Cerebellar nuclear complex (tissue), 1 donor: ENCODE results near the gene TBXT.
"Not testable (repeated sequence)": the region's sequence is repeated elsewhere in the genome, so short reads cannot be mapped to it uniquely, and the experiment has no call there.

Source experiments
- DNase-seq, 2 experiments: peaks; one replicate each; lab custom pipeline; 2025; lab: John Stamatoyannopoulos, UW

Gene TBXT

DNA sequence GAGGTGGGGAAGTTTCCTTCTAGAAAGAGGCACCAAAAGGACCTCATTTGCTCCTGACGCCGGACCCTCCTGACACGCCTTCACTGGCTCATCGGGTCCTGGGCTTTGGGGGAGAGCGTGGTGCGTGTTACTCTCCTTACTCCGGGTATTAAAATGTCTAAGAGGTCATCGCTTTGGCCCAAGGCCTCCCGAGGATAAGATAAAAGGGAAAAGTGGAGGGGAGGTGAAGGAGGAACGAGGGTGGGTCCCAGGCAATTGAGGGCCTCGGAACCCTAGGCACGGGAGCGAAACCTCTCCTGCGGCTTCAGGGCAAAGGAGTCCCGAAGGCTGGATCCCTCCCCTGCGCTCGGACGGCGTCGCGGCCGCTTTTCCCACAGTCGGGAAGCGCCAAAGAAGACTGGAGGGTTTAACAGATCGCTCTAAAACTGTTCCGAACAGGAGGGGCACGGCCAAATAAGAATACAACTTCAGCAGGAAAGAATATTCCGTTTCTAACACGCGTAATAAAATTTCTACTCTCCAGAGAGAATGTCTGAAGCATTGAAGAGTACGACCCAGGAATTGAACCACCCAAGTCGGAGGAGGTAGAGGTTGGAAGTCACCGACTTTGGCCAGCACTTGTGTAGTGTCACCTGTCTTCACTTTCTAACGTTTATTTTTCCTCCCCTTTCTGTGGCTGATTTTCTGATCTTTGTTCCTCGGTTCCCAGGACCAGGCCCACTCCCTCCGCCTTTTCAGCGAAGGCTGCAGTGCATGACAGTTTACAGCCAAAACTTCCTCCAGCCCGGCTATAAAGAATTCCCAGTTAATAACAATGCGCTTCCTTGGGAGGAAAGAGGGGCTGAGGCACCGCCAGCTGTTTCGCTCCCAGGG is 2.1 kb upstream of the TBXT start:
- DNase-seq: no peak

- no peak for DNase-seq
Measured at GRCh38 chr6:166168616-166169548, 1.2 kb upstream of the TBXT start.

DNA sequence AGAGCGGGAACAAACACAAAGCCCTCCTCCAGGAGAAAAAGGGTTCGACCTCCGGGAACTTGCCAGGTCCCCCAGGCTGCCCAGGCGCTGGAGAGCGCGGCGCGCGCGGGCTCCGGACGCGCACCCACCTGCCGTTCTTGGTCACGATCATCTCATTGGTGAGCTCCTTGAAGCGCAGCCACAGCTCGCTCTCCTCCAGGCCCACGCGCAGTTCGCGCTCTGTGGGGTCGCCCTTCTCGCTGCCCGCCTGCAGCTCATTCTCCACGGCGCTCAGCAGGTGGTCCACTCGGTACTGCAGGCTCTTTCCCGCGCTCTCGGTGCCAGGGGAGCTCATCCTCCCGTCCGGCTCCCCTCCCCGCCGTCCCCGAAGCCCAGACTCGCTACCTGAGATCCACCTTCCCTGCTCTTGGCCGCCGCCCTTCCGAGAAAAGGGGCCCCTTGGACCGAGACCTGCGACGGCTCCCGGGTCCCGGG is 356 bp downstream of the TBXT start:
- no peak for DNase-seq

GRCh38 chr6:166166314-166167257 is 1.1 kb downstream of the TBXT start:
- DNase-seq: no peak

DNA sequence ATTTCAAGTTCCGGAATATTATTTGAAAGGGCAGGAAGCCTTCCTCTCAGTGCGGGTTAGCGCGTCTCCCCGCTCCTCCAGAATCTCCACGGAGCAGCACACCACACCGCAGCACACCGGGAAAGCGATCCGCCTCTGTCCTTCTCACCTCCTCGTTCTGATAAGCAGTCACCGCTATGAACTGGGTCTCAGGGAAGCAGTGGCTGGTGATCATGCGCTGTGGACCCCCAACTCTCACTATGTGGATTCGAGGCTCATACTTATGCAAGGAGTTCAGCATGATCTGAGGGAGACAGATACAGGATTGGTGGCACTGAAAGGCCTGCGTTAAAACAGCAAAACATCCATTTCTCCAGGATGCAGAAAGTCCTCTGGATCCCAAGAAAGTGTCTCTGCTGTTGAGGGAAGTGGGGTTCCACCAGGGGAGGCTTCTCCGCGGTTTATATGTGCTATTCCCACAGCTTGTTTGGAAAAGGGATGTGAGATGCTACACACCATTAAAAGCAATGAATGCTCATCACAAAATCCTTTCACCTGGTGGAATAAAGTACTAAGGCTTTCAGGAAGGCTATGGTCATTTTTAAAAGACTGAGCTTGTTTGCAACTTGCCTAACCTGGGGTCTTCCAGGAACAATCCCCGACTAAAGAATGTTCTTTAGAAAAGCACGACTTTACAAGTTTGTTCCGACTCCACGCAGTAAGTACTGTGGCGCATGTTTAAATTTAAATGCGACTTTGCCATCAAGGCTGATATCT is 1.9 kb downstream of the TBXT start:
- no peak for DNase-seq

DNA sequence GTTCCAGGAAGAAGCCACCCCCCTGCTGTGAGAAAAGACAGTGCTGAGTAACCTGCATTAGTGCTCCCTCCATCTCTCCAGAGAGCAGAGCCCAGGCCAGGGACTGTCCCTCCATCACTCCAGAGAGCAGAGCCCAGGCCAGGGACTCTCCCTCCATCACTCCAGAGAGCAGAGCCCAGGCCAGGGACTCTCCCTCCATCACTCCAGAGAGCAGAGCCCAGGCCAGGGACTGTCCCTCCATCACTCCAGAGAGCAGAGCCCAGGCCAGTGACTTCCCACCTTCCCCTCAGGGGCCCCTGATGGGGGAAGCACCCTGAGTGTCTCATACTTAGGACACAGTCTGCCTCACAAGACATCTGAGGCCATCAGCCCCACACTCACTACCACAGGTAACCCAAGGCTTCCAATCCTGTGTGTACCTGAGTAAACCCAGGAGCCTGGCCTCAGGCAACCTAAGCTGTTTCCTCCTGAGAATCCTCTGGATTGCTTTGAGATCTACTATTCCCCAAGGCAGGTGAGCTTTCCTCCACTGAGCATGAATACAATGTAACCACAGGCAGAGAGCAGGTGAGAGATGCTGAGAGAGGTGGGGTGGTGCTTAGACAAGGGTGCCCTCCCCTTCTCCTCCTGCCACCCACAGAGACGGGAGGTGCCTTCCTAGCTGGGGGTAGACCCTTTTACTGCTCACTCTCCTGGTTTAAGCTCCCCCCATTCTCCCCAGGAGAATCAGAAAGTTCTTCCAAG is 4.9 kb downstream of the TBXT start:
- DNase-seq: no peak

GRCh38 chr6:166157930-166158617 is 9.6 kb downstream of the TBXT start:
- no peak for DNase-seq

GRCh38 chr6:166156942-166157341 is 10.7 kb downstream of the TBXT start:
- DNase-seq: no peak

DNA sequence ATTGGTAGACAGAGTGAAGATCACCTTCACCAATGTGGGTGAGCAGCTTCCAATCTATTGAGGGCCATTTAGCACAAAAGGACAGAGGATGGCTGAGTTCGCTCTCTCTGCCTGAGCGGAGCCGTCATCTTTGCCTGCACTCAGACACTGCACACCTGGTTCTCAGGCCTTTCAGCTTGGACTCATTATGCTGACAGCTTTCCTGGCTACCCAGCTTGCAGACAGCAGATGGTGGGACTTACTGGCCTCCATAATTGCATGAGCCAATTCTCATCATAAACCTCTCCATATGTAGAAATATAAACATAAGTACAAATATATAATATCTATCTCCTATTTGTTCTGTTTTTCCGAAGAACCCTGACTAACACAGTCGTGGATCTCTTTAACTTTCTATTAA is 13.7 kb downstream of the TBXT start:
- no peak for DNase-seq

GRCh38 chr6:166152660-166153059 is 15.0 kb downstream of the TBXT start:
- DNase-seq: no peak

DNA sequence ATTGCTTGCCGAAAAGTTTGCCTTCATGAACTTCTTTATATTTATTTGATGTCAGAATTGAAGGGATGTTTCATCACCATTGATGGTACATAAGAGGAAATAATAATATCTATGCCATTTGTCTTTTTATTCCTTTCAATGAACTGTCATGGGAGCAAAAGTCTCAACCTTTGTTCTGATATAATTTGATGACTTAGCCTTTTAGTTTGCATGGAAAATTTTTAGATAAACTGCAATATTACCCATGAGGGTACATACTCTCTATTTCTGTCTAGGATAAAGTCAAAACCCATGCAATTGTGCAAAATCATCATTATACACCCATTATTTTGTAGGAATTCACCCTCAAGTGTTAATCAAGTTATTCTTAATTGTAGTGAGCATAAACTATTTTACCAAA is 15.9 kb downstream of the TBXT start:
- no peak for DNase-seq

- DNase-seq: no peak
Measured at GRCh38 chr6:166145751-166146150, 21.9 kb downstream of the TBXT start.

- DNase-seq: no peak
Measured at GRCh38 chr6:166143011-166143410, 24.6 kb downstream of the TBXT start.

DNA sequence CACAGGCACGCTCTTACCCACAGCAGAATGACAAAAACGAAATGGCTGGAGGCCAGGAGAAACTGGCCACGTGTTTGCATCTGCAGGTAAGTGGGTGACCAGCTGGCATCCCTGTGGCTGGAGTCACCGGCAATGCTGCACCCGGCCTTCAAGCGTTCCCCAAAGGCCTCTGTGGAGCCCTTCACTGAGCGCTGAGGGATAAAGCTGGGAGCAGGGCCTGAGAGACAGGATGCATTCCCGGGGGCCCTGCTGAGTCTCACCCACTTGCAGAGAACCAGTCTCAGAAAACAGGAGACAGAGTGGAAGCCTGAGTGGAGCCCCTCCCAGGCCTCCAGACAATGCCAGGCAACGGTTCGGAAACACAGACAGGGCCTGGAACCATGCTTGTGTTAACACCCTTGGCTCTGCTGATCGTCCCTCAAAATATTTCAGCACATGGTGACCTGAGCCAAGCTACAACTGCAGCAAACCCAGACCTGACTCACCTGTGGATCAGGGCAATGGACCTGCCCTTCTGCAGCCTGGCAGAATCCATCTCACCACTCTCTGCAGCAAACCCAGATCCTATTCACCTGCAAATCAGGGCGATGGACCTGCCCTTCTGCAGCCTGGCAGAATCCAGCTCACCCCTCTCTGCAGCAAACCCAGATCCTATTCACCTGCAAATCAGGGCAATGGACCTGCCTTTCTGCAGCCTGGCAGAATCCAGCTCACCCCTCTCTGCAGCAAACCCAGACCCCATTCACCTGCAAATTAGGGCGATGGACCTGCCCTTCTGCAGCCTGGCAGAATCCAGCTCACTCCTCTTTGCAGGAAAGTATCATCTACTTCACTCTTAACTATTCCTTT is 39.8 kb downstream of the TBXT start:
- DNase-seq: no peak

GRCh38 chr6:166123115-166123514 is 44.5 kb downstream of the TBXT start:
- not testable (repeated sequence) for DNase-seq

- DNase-seq: no peak
Measured at GRCh38 chr6:166121726-166122125, 45.9 kb downstream of the TBXT start.

DNA sequence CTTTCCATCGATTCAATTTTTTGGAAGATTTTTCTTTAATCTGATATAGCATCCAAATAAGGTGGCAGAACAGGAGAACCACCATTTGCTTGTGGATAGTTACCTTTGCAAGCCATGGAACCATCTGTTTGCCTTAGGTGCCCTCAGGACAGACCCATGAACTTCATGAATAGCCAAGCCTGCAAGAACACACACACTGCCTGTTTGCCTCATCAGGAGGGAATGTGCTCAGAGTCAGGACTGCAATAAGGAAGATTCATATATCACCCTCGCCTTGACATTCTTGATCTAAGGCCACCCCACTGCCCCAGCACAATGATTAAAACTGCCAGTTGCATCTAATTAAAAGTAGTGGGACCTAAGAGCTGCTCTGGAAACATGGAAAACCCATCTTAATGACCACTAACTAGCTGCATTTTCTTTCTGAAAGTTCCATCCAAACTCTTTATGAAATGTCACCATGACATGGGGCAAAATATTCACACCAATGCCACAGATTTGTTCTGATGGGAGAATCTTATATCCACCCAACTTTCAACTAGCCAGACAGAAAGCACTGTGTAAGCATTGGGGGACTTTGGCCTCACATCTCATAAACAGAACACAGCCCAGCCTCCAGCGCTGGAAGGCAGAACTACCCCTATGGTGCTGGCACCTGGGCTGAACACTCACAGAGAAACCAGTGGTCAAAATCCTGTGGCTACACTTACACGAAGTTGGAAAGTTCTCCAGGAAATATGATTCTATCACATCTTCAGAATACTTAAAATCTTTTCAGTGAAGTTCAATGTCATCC is 48.3 kb downstream of the TBXT start:
- DNase-seq: no peak

- DNase-seq: no peak
Measured at GRCh38 chr6:166115609-166116008, 52.0 kb downstream of the TBXT start.
